Mesendoderm (in vitro differentiated cells): ENCODE results near the gene DLG1.
A peak's percentile ranks its signal among the peaks of the same experiment; 100 is the strongest.

Source experiments
- DNase-seq: peaks from one replicate; pipeline ENCODE4 v3.0.0; 2013
- H2AK5ac ChIP-seq: 2 replicates; pipeline ENCODE4 v1.6.1; 2013; ENCODE audit warnings: low read length, inconsistent platforms
- H2BK120ac ChIP-seq: 2 replicates; pipeline ENCODE4 v1.6.1; 2013; ENCODE audit warnings: low read depth, mild to moderate bottlenecking, low read length, moderate library complexity, mixed read lengths
- H2BK15ac ChIP-seq: replicated peaks from 2 replicates; pipeline ENCODE4 v1.6.1; 2013; ENCODE audit warnings: low read depth, mild to moderate bottlenecking, moderate library complexity
- H2BK5ac ChIP-seq: 2 replicates; pipeline ENCODE4 v1.6.1; 2013; ENCODE audit warnings: low read length, inconsistent platforms
- H3K18ac ChIP-seq: 2 replicates; pipeline ENCODE4 v1.6.1; 2013; ENCODE audit warnings: mild to moderate bottlenecking, low read length, mixed read lengths
- H3K23ac ChIP-seq: one replicate; pipeline ENCODE4 v1.6.1; 2013; ENCODE audit warnings: low read length
- H3K27ac ChIP-seq: 2 replicates; pipeline ENCODE4 v1.5.1; 2013; ENCODE audit warnings: low read depth, mild to moderate bottlenecking, inconsistent platforms, low read length, moderate library complexity
- H3K27me3 ChIP-seq: 2 replicates; pipeline ENCODE4 v1.6.1; 2013; ENCODE audit warnings: low read length, control low read depth, mild to moderate bottlenecking, inconsistent platforms; ENCODE audit not compliant: insufficient read depth, poor library complexity
- H3K36me3 ChIP-seq: 2 replicates; pipeline ENCODE4 v1.6.1; 2013; ENCODE audit warnings: low read length, inconsistent platforms; ENCODE audit not compliant: control insufficient read depth, insufficient read depth
- H3K4ac ChIP-seq: one replicate; pipeline ENCODE4 v1.6.1; 2013; ENCODE audit warnings: low read depth, mild to moderate bottlenecking, low read length, moderate library complexity
- H3K4me1 ChIP-seq: 2 replicates; pipeline ENCODE4 v1.6.1; 2013; ENCODE audit warnings: low read depth, low read length, inconsistent platforms; ENCODE audit not compliant: control insufficient read depth
- H3K4me2 ChIP-seq: 2 replicates; pipeline ENCODE4 v1.6.1; 2013; ENCODE audit warnings: low read length
- H3K4me3 ChIP-seq: 2 replicates; pipeline ENCODE4 v1.5.1; 2013; ENCODE audit warnings: mild to moderate bottlenecking, low read length
- H3K56ac ChIP-seq: one replicate; pipeline ENCODE4 v1.6.1; 2013; ENCODE audit warnings: low read length
- H3K79me1 ChIP-seq: 2 replicates; pipeline ENCODE4 v1.6.1; 2013; ENCODE audit warnings: low read length, inconsistent platforms
- H3K79me2 ChIP-seq: 2 replicates; pipeline ENCODE4 v1.6.1; 2013; ENCODE audit warnings: mild to moderate bottlenecking, low read length; ENCODE audit not compliant: control insufficient read depth, insufficient read depth
- H3K9ac ChIP-seq: 2 replicates; pipeline ENCODE4 v1.6.1; 2013; ENCODE audit warnings: low read length, inconsistent platforms
- H4K5ac ChIP-seq: one replicate; pipeline ENCODE4 v1.6.1; 2013; ENCODE audit warnings: low read length
- H4K8ac ChIP-seq: one replicate; pipeline ENCODE4 v1.6.1; 2013; ENCODE audit warnings: low read depth, mild to moderate bottlenecking, control low read depth, low read length, moderate library complexity
- WGBS: extraction: QIAGEN DNeasy Blood & Tissue Kit; methylation state at CpG from one replicate; pipeline ENCODE4 v1.1.7; 2013; ENCODE audit warnings: low lambda C conversion rate, missing lambda C conversion rate; ENCODE audit not compliant: insufficient coverage; ENCODE audit errors: extremely low coverage; 5-methylcytosine and 5-hydroxymethylcytosine counted together

DLG1 gene

GRCh38 chr3:197031315-197032285 lies 266.8 kb downstream of the DLG1 start:
- H2BK120ac ChIP-seq: no peak overlapping the region
- no peaks in the 10 kb centered on the region for H3K4me1 ChIP-seq
- H3K36me3 ChIP-seq: no peaks in the 10 kb centered on the region
- no peak overlapping the region for H3K23ac ChIP-seq
- H4K8ac ChIP-seq: no peak overlapping the region
- H2AK5ac ChIP-seq: no peak overlapping the region
- no peak overlapping the region for H3K27ac ChIP-seq
- H3K4me2 ChIP-seq: no peak overlapping the region
- H3K79me2 ChIP-seq: no peaks in the 10 kb centered on the region
- no peak overlapping the region for H3K56ac ChIP-seq
- no peak overlapping the region for H4K5ac ChIP-seq
- no peak overlapping the region for H2BK5ac ChIP-seq
- no peak overlapping the region for H3K4me3 ChIP-seq
- H3K79me1 ChIP-seq: no peaks in the 10 kb centered on the region
- WGBS: no CpG with 5 or more reads among the region's 12 CpGs
- H3K18ac ChIP-seq: no peak overlapping the region
- peak; percentile 94 for DNase-seq
- no peak overlapping the region for H2BK15ac ChIP-seq
- no peak overlapping the region for H3K4ac ChIP-seq
- no peak overlapping the region for H3K9ac ChIP-seq
- H3K27me3 ChIP-seq: no peaks in the 10 kb centered on the region

- Histone ChIP-seq H4K5ac (no peak overlapping the region), H2BK5ac (no peak overlapping the region), H2BK15ac (no peak overlapping the region), H3K4me2 (no peak overlapping the region), H3K18ac (no peak overlapping the region), H3K56ac (no peak overlapping the region), H2BK120ac (no peak overlapping the region), H3K79me2 (no peaks in the 10 kb centered on the region), H4K8ac (no peak overlapping the region), H3K36me3 (no peaks in the 10 kb centered on the region), H3K79me1 (no peaks in the 10 kb centered on the region), H3K4me1 (no peaks in the 10 kb centered on the region), H3K9ac (no peak overlapping the region), H3K27ac (no peak overlapping the region), H3K23ac (no peak overlapping the region), H3K4ac (no peak overlapping the region), H2AK5ac (no peak overlapping the region), H3K27me3 (no peaks in the 10 kb centered on the region), H3K4me3 (no peak overlapping the region)
- DNase-seq: peak; percentile 36
- WGBS: no CpG with 5 or more reads among the region's 33 CpGs
These were observed 267.8 kb downstream of the DLG1 start for GRCh38 chr3:197030379-197031314.

GRCh38 chr3:197029511-197030167 lies 268.8 kb downstream of the DLG1 start, which contains the start of gene MELTF:
TSS of gene MELTF (minus strand) at chr3:197029817. CDS start at chr3:197029702, 115 bp downstream.
- Histone ChIP-seq H3K27me3 (no peaks in the 10 kb centered on the region), H2BK15ac (no peak within 1 kb of the TSS), H3K36me3 (no peaks in the 10 kb centered on the region), H4K8ac (no peak within 1 kb of the TSS), H3K27ac (no peak within 1 kb of the TSS), H3K4me1 (no peaks in the 10 kb centered on the region), H3K4me2 (peak within 1 kb of the TSS; percentile 61), H3K23ac (peak within 1 kb of the TSS; percentile 66), H3K4ac (peak within 1 kb of the TSS; percentile 22), H2BK120ac (no peak within 1 kb of the TSS), H2AK5ac (no peak within 1 kb of the TSS), H2BK5ac (no peak within 1 kb of the TSS), H3K56ac (peak within 1 kb of the TSS; percentile 80), H3K79me2 (no peaks in the 10 kb centered on the region), H3K79me1 (no peaks in the 10 kb centered on the region), H3K4me3 (peak within 1 kb of the TSS; percentile 39), H3K9ac (peak within 1 kb of the TSS; percentile 60), H4K5ac (no peak within 1 kb of the TSS), H3K18ac (peak within 1 kb of the TSS; percentile 63)
- DNase-seq: peak; percentile 71
- WGBS: no CpG with 5 or more reads among the region's 60 CpGs

GRCh38 chr3:197028728-197029510 lies 269.5 kb downstream of the DLG1 start:
- WGBS: no CpG with 5 or more reads among the region's 67 CpGs

More at GRCh38 chr3:197028728-197029510, 269.5 kb downstream of the DLG1 start:
- DNase-seq: peak; percentile 22
- no peaks in the 10 kb centered on the region for H3K79me2 ChIP-seq
- no peaks in the 10 kb centered on the region for H3K79me1 ChIP-seq
- H2BK5ac ChIP-seq: no peak overlapping the region
- peak overlapping the region; percentile 59 for H3K9ac ChIP-seq
- H4K8ac ChIP-seq: no peak overlapping the region
- no peaks in the 10 kb centered on the region for H3K36me3 ChIP-seq
- H2AK5ac ChIP-seq: no peak overlapping the region
- peak overlapping the region; percentile 57 for H3K4me2 ChIP-seq
- no peak overlapping the region for H4K5ac ChIP-seq
- H3K23ac ChIP-seq: no peak overlapping the region
- no peak overlapping the region for H2BK120ac ChIP-seq
- H3K56ac ChIP-seq: peak overlapping the region; percentile 76
- no peaks in the 10 kb centered on the region for H3K4me1 ChIP-seq
- H3K18ac ChIP-seq: peak overlapping the region; percentile 63
- H3K4me3 ChIP-seq: peak overlapping the region; percentile 39
- H3K27ac ChIP-seq: no peak overlapping the region
- no peaks in the 10 kb centered on the region for H3K27me3 ChIP-seq
- H3K4ac ChIP-seq: peak overlapping the region; percentile 22
- H2BK15ac ChIP-seq: no peak overlapping the region
